HepG2 (cell line): ENCODE data around the gene MYOM1. TPM values are rescaled to one million over a fixed set of nuclear protein-coding genes. Genes with fewer than 3 reads are reported as not detected.

ENCODE experiments used
- CCDC6 ChIP-seq: sonication (generic); formaldehyde crosslinking; IDR thresholded peaks from 2 replicates; pipeline ENCODE4 v1.8.1; 2022; ENCODE audit warnings: mild to moderate bottlenecking, missing genetic modification reagents, moderate library complexity
- HES4 ChIP-seq: sonication (generic); formaldehyde crosslinking; IDR thresholded peaks from 2 replicates; pipeline ENCODE4 v1.9.0; 2021; ENCODE audit warnings: mild to moderate bottlenecking, missing genetic modification reagents, borderline replicate concordance
- KDM4B ChIP-seq: sonication (generic); formaldehyde crosslinking; IDR thresholded peaks from 2 replicates; pipeline ENCODE4 v1.4.0; 2020; ENCODE audit warnings: missing genetic modification reagents
- MEF2D ChIP-seq: sonication (generic); formaldehyde crosslinking; IDR thresholded peaks from 2 replicates; pipeline ENCODE4 v1.5.1; 2020; ENCODE audit warnings: mild to moderate bottlenecking, missing genetic modification reagents
- NFYC ChIP-seq: IDR thresholded peaks from 2 replicates; pipeline ENCODE4 v1.6.1; 2016; ENCODE audit warnings: missing genetic modification reagents, missing compliant biosample characterization
- POLR2A ChIP-seq, 2 experiments: IDR thresholded peaks; 2 replicates each; pipeline ENCODE4 v1.6.1; 2011; ENCODE audit warnings: low read depth in 2 of 2, low read length in 2 of 2, mild to moderate bottlenecking in 1 of 2, moderate library complexity in 1 of 2; ENCODE audit not compliant: insufficient read depth in 1 of 2
- SNAI1 ChIP-seq: sonication (generic); formaldehyde crosslinking; IDR thresholded peaks from 2 replicates; pipeline ENCODE4 v1.5.0; 2020; ENCODE audit warnings: mild to moderate bottlenecking, missing genetic modification reagents, borderline replicate concordance
- ZNF260 ChIP-seq: sonication (generic); formaldehyde crosslinking; IDR thresholded peaks from 2 replicates; pipeline ENCODE4 v1.4.0; 2020; ENCODE audit warnings: missing genetic modification reagents, low read depth, mild to moderate bottlenecking, borderline replicate concordance
- ZNF331 ChIP-seq: sonication (generic); formaldehyde crosslinking; IDR thresholded peaks from 2 replicates; pipeline ENCODE4 v1.4.0; 2020; ENCODE audit warnings: missing genetic modification reagents
- ZNF337 ChIP-seq: sonication (generic); formaldehyde crosslinking; IDR thresholded peaks from 2 replicates; pipeline ENCODE4 v1.5.1; 2020; ENCODE audit warnings: missing genetic modification reagents, low read depth, mild to moderate bottlenecking, borderline replicate concordance
- ZNF614 ChIP-seq: IDR thresholded peaks from 2 replicates; pipeline ENCODE4 v1.6.1; 2018; ENCODE audit warnings: missing biosample characterization, missing genetic modification reagents, inconsistent platforms, borderline replicate concordance
- ZNF747 ChIP-seq: sonication (generic); formaldehyde crosslinking; IDR thresholded peaks from 2 replicates; pipeline ENCODE4 v1.8.1; 2023; ENCODE audit warnings: missing genetic modification reagents, mild to moderate bottlenecking, borderline replicate concordance
- ZNF766 ChIP-seq: sonication (generic); formaldehyde crosslinking; IDR thresholded peaks from 2 replicates; pipeline ENCODE4 v1.5.0; 2020; ENCODE audit warnings: missing genetic modification reagents, borderline replicate concordance
- polyA plus RNA-seq, 8 experiments: library from polyadenylated mRNA; depleted of rRNA in 3 of 8; stranded (reverse) in 7 of 8; unstranded in 1 of 8; fragments of >200 nt; fragmentation: Illumina TruSeq in 4 of 8; extraction: Trizol in 4 of 8; gene quantifications; 2 replicates each; pipeline versions ENCODE4 v1.2.1 to v1.2.3, GENCODE V29; 2011 to 2016; ENCODE audit warnings: low read depth in 4 of 8, missing spikeins in 1 of 8, mixed read lengths in 1 of 8; ENCODE audit not compliant: insufficient read depth in 1 of 8
- total RNA-seq, 5 experiments: library from RNA; depleted of rRNA; stranded (reverse); fragments of >200 nt; fragmentation: Illumina TruSeq; extraction: Trizol; gene quantifications; 2 replicates each; pipeline ENCODE4 v1.2.3, GENCODE V29; 2016; ENCODE audit warnings: low read depth in 1 of 5
- TF ChIP-seq, protein P1 (sequence below): sonication (generic); formaldehyde crosslinking; IDR thresholded peaks from 2 replicates; pipeline ENCODE4 v1.8.0; 2023; ENCODE audit warnings: mild to moderate bottlenecking, missing genetic modification reagents
- TF ChIP-seq, protein P2 (sequence below): sonication (generic); formaldehyde crosslinking; IDR thresholded peaks from 2 replicates; pipeline ENCODE4 v1.4.0; 2020; ENCODE audit warnings: mild to moderate bottlenecking, missing genetic modification reagents
- TF ChIP-seq, protein P3 (sequence below): sonication (generic); formaldehyde crosslinking; IDR thresholded peaks from 2 replicates; pipeline ENCODE4 v1.8.1; 2023; ENCODE audit warnings: missing genetic modification reagents, mild to moderate bottlenecking, borderline replicate concordance
- TF ChIP-seq, protein P4 (sequence below), 2 experiments: fragments of 450-650 bp in 1 of 2; sonication (generic) in 1 of 2; formaldehyde crosslinking; IDR thresholded peaks; 2 replicates each; pipeline versions ENCODE4 v1.5.0 to v1.8.0; 2020 to 2022; ENCODE audit warnings: mild to moderate bottlenecking in 1 of 2, missing genetic modification reagents in 1 of 2
- TF ChIP-seq, protein P5 (sequence below): fragments of 450-650 bp; IDR thresholded peaks from 2 replicates; pipeline ENCODE4 v1.6.1; 2017
- TF ChIP-seq, protein P6 (sequence below): sonication (generic); formaldehyde crosslinking; IDR thresholded peaks from 2 replicates; pipeline ENCODE4 v1.8.0; 2022; ENCODE audit warnings: mild to moderate bottlenecking, missing genetic modification reagents, borderline replicate concordance
- TF ChIP-seq, protein P7 (sequence below): sonication (generic); formaldehyde crosslinking; IDR thresholded peaks from 2 replicates; pipeline ENCODE4 v1.9.0; 2021; ENCODE audit warnings: missing genetic modification reagents, mild to moderate bottlenecking, borderline replicate concordance

Gene MYOM1
- total and polyA plus RNA-seq, 2 of the 13 experiments (the other 11 are each of a cell fraction or from before 2014, with no cell fraction given), result 0.46 to 0.98 TPM

DNA sequence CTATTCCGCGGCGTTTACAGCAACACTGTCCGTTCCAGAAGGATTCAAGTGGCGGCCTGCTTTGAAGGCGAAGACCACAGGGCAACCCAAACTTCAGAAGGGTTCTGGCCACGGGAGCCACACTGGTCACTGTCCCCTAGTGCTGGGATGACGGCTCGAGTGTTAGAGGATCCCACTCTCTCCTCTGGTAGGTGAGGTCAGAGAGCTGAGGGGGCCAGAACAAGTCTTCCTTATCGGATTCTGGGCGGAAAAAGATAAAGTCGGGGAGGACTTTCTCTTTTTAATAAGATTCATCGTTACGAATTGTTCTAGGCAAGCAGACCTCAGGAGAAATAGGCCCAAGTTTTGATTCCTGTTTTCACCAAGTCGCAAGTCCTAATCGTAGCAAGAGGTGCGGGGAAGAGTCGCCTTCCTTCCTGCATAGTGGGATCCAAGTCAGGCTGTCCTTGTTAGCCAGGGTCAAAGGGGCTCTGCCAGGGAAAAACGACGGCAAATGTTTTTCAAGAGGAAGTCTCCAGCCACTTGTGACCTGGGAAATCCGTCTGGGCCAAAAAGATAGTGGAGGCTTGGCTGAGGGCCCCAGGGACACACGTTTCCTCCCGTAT lies 27.0 kb upstream of the MYOM1 start (continued):
- TF ChIP-seq, protein P1, sequence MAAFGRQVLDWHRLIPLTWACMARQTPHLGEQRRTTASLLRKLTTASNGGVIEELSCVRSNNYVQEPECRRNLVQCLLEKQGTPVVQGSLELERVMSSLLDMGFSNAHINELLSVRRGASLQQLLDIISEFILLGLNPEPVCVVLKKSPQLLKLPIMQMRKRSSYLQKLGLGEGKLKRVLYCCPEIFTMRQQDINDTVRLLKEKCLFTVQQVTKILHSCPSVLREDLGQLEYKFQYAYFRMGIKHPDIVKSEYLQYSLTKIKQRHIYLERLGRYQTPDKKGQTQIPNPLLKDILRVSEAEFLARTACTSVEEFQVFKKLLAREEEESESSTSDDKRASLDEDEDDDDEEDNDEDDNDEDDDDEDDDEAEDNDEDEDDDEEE (CRISPR knock-in tag), result peak; percentile 16; the same call in 1 of the 2 replicates
- TF ChIP-seq, protein P2, sequence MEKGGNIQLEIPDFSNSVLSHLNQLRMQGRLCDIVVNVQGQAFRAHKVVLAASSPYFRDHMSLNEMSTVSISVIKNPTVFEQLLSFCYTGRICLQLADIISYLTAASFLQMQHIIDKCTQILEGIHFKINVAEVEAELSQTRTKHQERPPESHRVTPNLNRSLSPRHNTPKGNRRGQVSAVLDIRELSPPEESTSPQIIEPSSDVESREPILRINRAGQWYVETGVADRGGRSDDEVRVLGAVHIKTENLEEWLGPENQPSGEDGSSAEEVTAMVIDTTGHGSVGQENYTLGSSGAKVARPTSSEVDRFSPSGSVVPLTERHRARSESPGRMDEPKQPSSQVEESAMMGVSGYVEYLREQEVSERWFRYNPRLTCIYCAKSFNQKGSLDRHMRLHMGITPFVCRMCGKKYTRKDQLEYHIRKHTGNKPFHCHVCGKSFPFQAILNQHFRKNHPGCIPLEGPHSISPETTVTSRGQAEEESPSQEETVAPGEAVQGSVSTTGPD (CRISPR knock-in tag), result no peak
- TF ChIP-seq ZNF747, result peak; percentile 40; the same call in 1 of the 2 replicates
- no peak for TF ChIP-seq ZNF614 (CRISPR knock-in tag)
- TF ChIP-seq HES4 (CRISPR knock-in tag), result no peak; the same call in 1 of the 2 replicates
- no peak for TF ChIP-seq MEF2D (CRISPR knock-in tag)
- TF ChIP-seq, protein P3, sequence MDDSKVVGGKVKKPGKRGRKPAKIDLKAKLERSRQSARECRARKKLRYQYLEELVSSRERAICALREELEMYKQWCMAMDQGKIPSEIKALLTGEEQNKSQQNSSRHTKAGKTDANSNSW (CRISPR knock-in tag), result no peak
- no peak for TF ChIP-seq NFYC (CRISPR knock-in tag)
- no peak for TF ChIP-seq ZNF331
- 0 out of 2 replicates have a peak, but pooled peaks have one; percentile 13 for TF ChIP-seq ZNF337 (CRISPR knock-in tag)
- TF ChIP-seq ZNF260 (CRISPR knock-in tag), result no peak
- TF ChIP-seq SNAI1 (CRISPR knock-in tag), result no peak; the same call in 1 of the 2 replicates
- TF ChIP-seq, protein P4, sequence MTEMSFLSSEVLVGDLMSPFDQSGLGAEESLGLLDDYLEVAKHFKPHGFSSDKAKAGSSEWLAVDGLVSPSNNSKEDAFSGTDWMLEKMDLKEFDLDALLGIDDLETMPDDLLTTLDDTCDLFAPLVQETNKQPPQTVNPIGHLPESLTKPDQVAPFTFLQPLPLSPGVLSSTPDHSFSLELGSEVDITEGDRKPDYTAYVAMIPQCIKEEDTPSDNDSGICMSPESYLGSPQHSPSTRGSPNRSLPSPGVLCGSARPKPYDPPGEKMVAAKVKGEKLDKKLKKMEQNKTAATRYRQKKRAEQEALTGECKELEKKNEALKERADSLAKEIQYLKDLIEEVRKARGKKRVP (CRISPR knock-in tag; IDR thresholded peaks at IDR 0.05), result no peak
- no peak for TF ChIP-seq ZNF766
- TF ChIP-seq POLR2A (IDR thresholded peaks at IDR 0.05; ENCODE audit: insufficient read depth in 1 of 2, low read depth in 2 of 2, low read length in 2 of 2), result 0 out of 4 replicates have a peak, but pooled peaks of 1 of the 2 experiments have one; percentile 46
- TF ChIP-seq KDM4B (CRISPR knock-in tag), result no peak
- TF ChIP-seq, protein P5, sequence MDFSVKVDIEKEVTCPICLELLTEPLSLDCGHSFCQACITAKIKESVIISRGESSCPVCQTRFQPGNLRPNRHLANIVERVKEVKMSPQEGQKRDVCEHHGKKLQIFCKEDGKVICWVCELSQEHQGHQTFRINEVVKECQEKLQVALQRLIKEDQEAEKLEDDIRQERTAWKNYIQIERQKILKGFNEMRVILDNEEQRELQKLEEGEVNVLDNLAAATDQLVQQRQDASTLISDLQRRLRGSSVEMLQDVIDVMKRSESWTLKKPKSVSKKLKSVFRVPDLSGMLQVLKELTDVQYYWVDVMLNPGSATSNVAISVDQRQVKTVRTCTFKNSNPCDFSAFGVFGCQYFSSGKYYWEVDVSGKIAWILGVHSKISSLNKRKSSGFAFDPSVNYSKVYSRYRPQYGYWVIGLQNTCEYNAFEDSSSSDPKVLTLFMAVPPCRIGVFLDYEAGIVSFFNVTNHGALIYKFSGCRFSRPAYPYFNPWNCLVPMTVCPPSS, result no peak
- TF ChIP-seq, protein P6, sequence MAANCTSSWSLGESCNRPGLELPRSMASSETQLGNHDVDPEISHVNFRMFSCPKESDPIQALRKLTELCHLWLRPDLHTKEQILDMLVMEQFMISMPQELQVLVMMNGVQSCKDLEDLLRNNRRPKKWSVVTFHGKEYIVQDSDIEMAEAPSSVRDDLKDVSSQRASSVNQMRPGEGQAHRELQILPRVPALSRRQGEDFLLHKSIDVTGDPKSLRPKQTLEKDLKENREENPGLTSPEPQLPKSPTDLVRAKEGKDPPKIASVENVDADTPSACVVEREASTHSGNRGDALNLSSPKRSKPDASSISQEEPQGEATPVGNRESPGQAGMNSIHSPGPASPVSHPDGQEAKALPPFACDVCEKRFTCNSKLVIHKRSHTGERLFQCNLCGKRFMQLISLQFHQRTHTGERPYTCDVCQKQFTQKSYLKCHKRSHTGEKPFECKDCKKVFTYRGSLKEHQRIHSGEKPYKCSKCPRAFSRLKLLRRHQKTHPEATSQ (CRISPR knock-in tag), result no peak
- no peak for TF ChIP-seq CCDC6 (CRISPR knock-in tag)
- TF ChIP-seq, protein P7, sequence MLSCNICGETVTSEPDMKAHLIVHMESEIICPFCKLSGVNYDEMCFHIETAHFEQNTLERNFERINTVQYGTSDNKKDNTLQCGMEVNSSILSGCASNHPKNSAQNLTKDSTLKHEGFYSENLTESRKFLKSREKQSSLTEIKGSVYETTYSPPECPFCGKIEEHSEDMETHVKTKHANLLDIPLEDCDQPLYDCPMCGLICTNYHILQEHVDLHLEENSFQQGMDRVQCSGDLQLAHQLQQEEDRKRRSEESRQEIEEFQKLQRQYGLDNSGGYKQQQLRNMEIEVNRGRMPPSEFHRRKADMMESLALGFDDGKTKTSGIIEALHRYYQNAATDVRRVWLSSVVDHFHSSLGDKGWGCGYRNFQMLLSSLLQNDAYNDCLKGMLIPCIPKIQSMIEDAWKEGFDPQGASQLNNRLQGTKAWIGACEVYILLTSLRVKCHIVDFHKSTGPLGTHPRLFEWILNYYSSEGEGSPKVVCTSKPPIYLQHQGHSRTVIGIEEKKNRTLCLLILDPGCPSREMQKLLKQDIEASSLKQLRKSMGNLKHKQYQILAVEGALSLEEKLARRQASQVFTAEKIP (CRISPR knock-in tag), result no peak
